Measurements from ENCODE around the gene APOL4.
"Not testable (repeated sequence)": the region's sequence is repeated elsewhere in the genome, so short reads cannot be mapped to it uniquely, and the experiment has no call there.

DNA sequence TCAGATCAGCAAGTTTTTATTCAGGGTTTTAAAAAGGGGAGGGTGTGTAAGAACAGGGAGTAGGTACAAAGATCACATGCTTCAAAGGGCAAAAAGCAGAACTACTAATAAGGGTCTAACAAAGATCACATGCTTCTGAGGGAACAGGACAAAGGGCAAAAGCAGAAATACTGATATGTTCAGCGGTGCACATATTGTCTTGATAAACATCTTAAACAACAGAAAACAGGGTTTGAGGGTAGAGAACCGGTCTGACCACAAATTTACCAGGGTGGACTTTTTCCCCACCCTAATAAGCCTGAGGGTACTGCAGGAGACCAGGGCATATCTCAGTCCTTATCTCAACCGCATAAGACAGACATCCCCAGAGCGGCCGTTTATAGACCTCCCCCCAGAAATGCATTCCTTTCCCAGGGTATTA, 7.9 kb upstream of the APOL4 start:
- TF ChIP-seq, protein P1, sequence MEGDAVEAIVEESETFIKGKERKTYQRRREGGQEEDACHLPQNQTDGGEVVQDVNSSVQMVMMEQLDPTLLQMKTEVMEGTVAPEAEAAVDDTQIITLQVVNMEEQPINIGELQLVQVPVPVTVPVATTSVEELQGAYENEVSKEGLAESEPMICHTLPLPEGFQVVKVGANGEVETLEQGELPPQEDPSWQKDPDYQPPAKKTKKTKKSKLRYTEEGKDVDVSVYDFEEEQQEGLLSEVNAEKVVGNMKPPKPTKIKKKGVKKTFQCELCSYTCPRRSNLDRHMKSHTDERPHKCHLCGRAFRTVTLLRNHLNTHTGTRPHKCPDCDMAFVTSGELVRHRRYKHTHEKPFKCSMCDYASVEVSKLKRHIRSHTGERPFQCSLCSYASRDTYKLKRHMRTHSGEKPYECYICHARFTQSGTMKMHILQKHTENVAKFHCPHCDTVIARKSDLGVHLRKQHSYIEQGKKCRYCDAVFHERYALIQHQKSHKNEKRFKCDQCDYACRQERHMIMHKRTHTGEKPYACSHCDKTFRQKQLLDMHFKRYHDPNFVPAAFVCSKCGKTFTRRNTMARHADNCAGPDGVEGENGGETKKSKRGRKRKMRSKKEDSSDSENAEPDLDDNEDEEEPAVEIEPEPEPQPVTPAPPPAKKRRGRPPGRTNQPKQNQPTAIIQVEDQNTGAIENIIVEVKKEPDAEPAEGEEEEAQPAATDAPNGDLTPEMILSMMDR (IDR thresholded peaks at IDR 0.05): not testable (repeated sequence)
- not testable (repeated sequence) for TF ChIP-seq EP300, POLR2AphosphoS5 (IDR thresholded peaks at IDR 0.05)
